Naive B cell (primary cell): ENCODE data around the gene GRHPR. TPM values are rescaled to one million over a fixed set of nuclear protein-coding genes. Genes with fewer than 3 reads are reported as not detected.
"Not testable (repeated sequence)": the region's sequence is repeated elsewhere in the genome, so short reads cannot be mapped to it uniquely, and the experiment has no call there.

Experiments
- ATAC-seq, 2 donors: fragments of 150-1000 bp; cut with Tn5 transposase; 2 replicates each; pipeline ENCODE4 v1.10.0; 2021; ENCODE audit warnings: low read depth in 2 of 2, mild to moderate bottlenecking in 2 of 2, moderate library complexity in 2 of 2
- DNase-seq: peaks from one replicate; pipeline ENCODE4 v3.0.0; 2022
- H3K27ac Mint-ChIP-seq, 6 donors: one replicate each; pipeline ENCODE4 v1.8.0; 2020 to 2022; ENCODE audit warnings: mild to moderate bottlenecking in 6 of 6, mixed read lengths in 6 of 6, moderate library complexity in 5 of 6, inconsistent platforms in 2 of 6
- H3K27me3 Mint-ChIP-seq, 3 donors: one replicate each; pipeline ENCODE4 v1.8.0; 2021 to 2022; ENCODE audit warnings: mixed read lengths in 3 of 3, mild to moderate bottlenecking in 1 of 3
- H3K36me3 Mint-ChIP-seq, 2 donors: one replicate each; pipeline ENCODE4 v1.8.0; 2020 to 2022; ENCODE audit warnings: mixed read lengths in 2 of 2, inconsistent platforms in 1 of 2, mild to moderate bottlenecking in 1 of 2
- H3K4me1 Mint-ChIP-seq, 3 donors: one replicate each; pipeline ENCODE4 v1.8.0; 2020 to 2022; ENCODE audit warnings: mixed read lengths in 3 of 3, inconsistent platforms in 1 of 3, mild to moderate bottlenecking in 1 of 3, moderate library complexity in 1 of 3
- H3K4me3 Mint-ChIP-seq, 8 donors: one replicate each; pipeline ENCODE4 v1.8.0; 2020 to 2022; ENCODE audit warnings: mild to moderate bottlenecking in 8 of 8, mixed read lengths in 8 of 8, moderate library complexity in 8 of 8, inconsistent platforms in 2 of 8
- H3K9me3 Mint-ChIP-seq, 7 donors: one replicate each; pipeline ENCODE4 v1.8.0; 2020 to 2022; ENCODE audit warnings: mixed read lengths in 7 of 7, mild to moderate bottlenecking in 5 of 7, inconsistent platforms in 2 of 7, moderate library complexity in 1 of 7
- polyA plus RNA-seq, 6 donors: library from polyadenylated mRNA; unstranded; fragments of 300-500 nt; fragmentation: Illumina TruSeq; gene quantifications; one replicate each; pipeline ENCODE4 v1.2.3, GENCODE V29; 2021; ENCODE audit warnings: low read depth in 6 of 6

The GRHPR gene
- polyA plus RNA-seq, 6 donors from 2014 or later = 90.5 to 185 (median 126) TPM

GRCh38 chr9:37383393-37383792 is 39.1 kb upstream of the GRHPR start:
- DNase-seq (no peak), ATAC-seq (no peak)
- Mint-ChIP-seq H3K36me3 (peaks cover 0 to 5% of the 10 kb centered on the region in 2 donors), H3K4me1 (peaks cover 61 to 91% (median 80%) of the 10 kb centered on the region in 3 donors), H3K4me3 (peak overlapping the region in 7 of 8 donors; percentile 26 to 91 (median 72)), H3K27me3 (no peaks in the 10 kb centered on the region), H3K27ac (peak overlapping the region; percentile 60 to 99 (median 96)), H3K9me3 (peaks cover 0 to 2% (median 0%) of the 10 kb centered on the region in 7 donors)

- peaks cover 55 to 91% (median 81%) of the 10 kb centered on the region in 3 donors for H3K4me1 Mint-ChIP-seq
- DNase-seq (no peak), ATAC-seq (no peak)
- H3K27me3 Mint-ChIP-seq = no peaks in the 10 kb centered on the region
- peaks cover 0 to 5% of the 10 kb centered on the region in 2 donors for H3K36me3 Mint-ChIP-seq
- peaks cover 0 to 2% (median 0%) of the 10 kb centered on the region in 7 donors for H3K9me3 Mint-ChIP-seq
- peak overlapping the region; percentile 87 to 99 (median 96) for H3K27ac Mint-ChIP-seq
- peak overlapping the region in 7 of 8 donors; percentile 26 to 89 (median 72) for H3K4me3 Mint-ChIP-seq
Measured at GRCh38 chr9:37383876-37384746, 38.4 kb upstream of the GRHPR start.

GRCh38 chr9:37385286-37385685 is 37.2 kb upstream of the GRHPR start:
- H3K4me1 Mint-ChIP-seq = peaks cover 49 to 94% (median 84%) of the 10 kb centered on the region in 3 donors
- ATAC-seq (no peak), DNase-seq (no peak)
- H3K9me3 Mint-ChIP-seq = peaks cover 0 to 2% (median 0%) of the 10 kb centered on the region in 7 donors
- H3K4me3 Mint-ChIP-seq = peak overlapping the region in 2 of 8 donors; percentile 44 to 82
- no peaks in the 10 kb centered on the region for H3K27me3 Mint-ChIP-seq
- peak overlapping the region in 5 of 6 donors; percentile 44 to 95 (median 93) for H3K27ac Mint-ChIP-seq
- peaks cover 0 to 5% of the 10 kb centered on the region in 2 donors for H3K36me3 Mint-ChIP-seq

- Mint-ChIP-seq H3K4me1 (peaks cover 38 to 91% (median 77%) of the 10 kb centered on the region in 3 donors), H3K27me3 (no peaks in the 10 kb centered on the region), H3K9me3 (peaks cover 0 to 2% (median 0%) of the 10 kb centered on the region in 7 donors), H3K4me3 (peak overlapping the region; percentile 12 to 80 (median 52)), H3K27ac (peak overlapping the region; percentile 76 to 96 (median 94)), H3K36me3 (peaks cover 0 to 5% of the 10 kb centered on the region in 2 donors)
- DNase-seq = peak; percentile 70
- ATAC-seq = peak; percentile 75 to 76
Measured at GRCh38 chr9:37386988-37387387, 35.5 kb upstream of the GRHPR start.

- H3K4me1 Mint-ChIP-seq = peaks cover 20 to 67% (median 63%) of the 10 kb centered on the region in 3 donors
- peak; percentile 52 for DNase-seq
- H3K27me3 Mint-ChIP-seq = no peaks in the 10 kb centered on the region
- H3K9me3 Mint-ChIP-seq = no peaks in the 10 kb centered on the region
- no peaks in the 10 kb centered on the region for H3K36me3 Mint-ChIP-seq
- peak; percentile 49 to 60 for ATAC-seq
- H3K27ac Mint-ChIP-seq = peak overlapping the region; percentile 89 to 95 (median 91)
- H3K4me3 Mint-ChIP-seq = peak overlapping the region in 6 of 8 donors; percentile 10 to 73 (median 47)
Measured at GRCh38 chr9:37390759-37391158, 31.7 kb upstream of the GRHPR start.

GRCh38 chr9:37392272-37392671 is 30.2 kb upstream of the GRHPR start:
- no peaks in the 10 kb centered on the region for H3K9me3 Mint-ChIP-seq
- no peak for ATAC-seq
- no peaks in the 10 kb centered on the region for H3K36me3 Mint-ChIP-seq
- DNase-seq = no peak
- H3K4me1 Mint-ChIP-seq = peaks cover 14 to 58% (median 54%) of the 10 kb centered on the region in 3 donors
- peak overlapping the region in 3 of 6 donors; percentile 27 to 82 (median 78) for H3K27ac Mint-ChIP-seq
- H3K4me3 Mint-ChIP-seq = no peak overlapping the region
- no peaks in the 10 kb centered on the region for H3K27me3 Mint-ChIP-seq

- Mint-ChIP-seq H3K27me3 (no peaks in the 10 kb centered on the region), H3K4me3 (no peak overlapping the region)
Measured at GRCh38 chr9:37395229-37395628, 27.3 kb upstream of the GRHPR start.

GRCh38 chr9:37395663-37396062 is 26.8 kb upstream of the GRHPR start:
- H3K27me3 Mint-ChIP-seq = no peaks in the 10 kb centered on the region

More at GRCh38 chr9:37395229-37395628, 27.3 kb upstream of the GRHPR start:
- peak overlapping the region; percentile 7 to 94 (median 82) for H3K27ac Mint-ChIP-seq
- H3K4me1 Mint-ChIP-seq = peaks cover 23 to 54% (median 41%) of the 10 kb centered on the region in 3 donors
- H3K9me3 Mint-ChIP-seq = no peaks in the 10 kb centered on the region
- ATAC-seq (no peak), DNase-seq (no peak)
- no peaks in the 10 kb centered on the region for H3K36me3 Mint-ChIP-seq

GRCh38 chr9:37397948-37398347 is 24.5 kb upstream of the GRHPR start:
- not testable (repeated sequence) for H3K36me3 Mint-ChIP-seq, H3K27me3 Mint-ChIP-seq, DNase-seq, ATAC-seq, H3K9me3 Mint-ChIP-seq
- Mint-ChIP-seq H3K4me1 (peaks cover 24 to 58% (median 39%) of the 10 kb centered on the region in 3 donors), H3K27ac (peak overlapping the region in 3 of 6 donors; percentile 57 to 90 (median 79)), H3K4me3 (peak overlapping the region in 3 of 8 donors; percentile 29 to 61 (median 43))

More at GRCh38 chr9:37395663-37396062, 26.8 kb upstream of the GRHPR start:
- H3K4me3 Mint-ChIP-seq = peak overlapping the region in 1 of 8 donors; percentile 47
- DNase-seq = no peak
- peak overlapping the region in 5 of 6 donors; percentile 0 to 81 (median 73) for H3K27ac Mint-ChIP-seq
- H3K4me1 Mint-ChIP-seq = peaks cover 23 to 54% (median 37%) of the 10 kb centered on the region in 3 donors
- H3K9me3 Mint-ChIP-seq = no peaks in the 10 kb centered on the region
- no peak for ATAC-seq
- no peaks in the 10 kb centered on the region for H3K36me3 Mint-ChIP-seq

GRCh38 chr9:37398464-37399025 is 24.0 kb upstream of the GRHPR start:
- Mint-ChIP-seq H3K4me1 (peaks cover 30 to 64% (median 45%) of the 10 kb centered on the region in 3 donors), H3K27ac (peak overlapping the region in 5 of 6 donors; percentile 60 to 91 (median 71)), H3K4me3 (peak overlapping the region; percentile 7 to 76 (median 56)), H3K27me3 (no peaks in the 10 kb centered on the region), H3K36me3 (no peaks in the 10 kb centered on the region), H3K9me3 (no peaks in the 10 kb centered on the region)
- no peak for ATAC-seq
- no peak for DNase-seq

- peaks cover 34 to 72% (median 49%) of the 10 kb centered on the region in 3 donors for H3K4me1 Mint-ChIP-seq
- peak overlapping the region in 6 of 8 donors; percentile 4 to 76 (median 60) for H3K4me3 Mint-ChIP-seq
- DNase-seq (no peak), ATAC-seq (no peak)
- peak overlapping the region; percentile 35 to 90 (median 66) for H3K27ac Mint-ChIP-seq
- H3K36me3 Mint-ChIP-seq = no peaks in the 10 kb centered on the region
- no peaks in the 10 kb centered on the region for H3K9me3 Mint-ChIP-seq
- no peaks in the 10 kb centered on the region for H3K27me3 Mint-ChIP-seq
Measured at GRCh38 chr9:37399336-37399735, 23.2 kb upstream of the GRHPR start.

- peaks cover 0 to 2% (median 0%) of the 10 kb centered on the region in 7 donors for H3K9me3 Mint-ChIP-seq
- H3K36me3 Mint-ChIP-seq = no peaks in the 10 kb centered on the region
- peaks cover 44 to 90% (median 65%) of the 10 kb centered on the region in 3 donors for H3K4me1 Mint-ChIP-seq
- peak overlapping the region in 2 of 8 donors; percentile 27 to 37 for H3K4me3 Mint-ChIP-seq
- DNase-seq (no peak), ATAC-seq (no peak)
- H3K27ac Mint-ChIP-seq = peak overlapping the region in 5 of 6 donors; percentile 47 to 97 (median 70)
- H3K27me3 Mint-ChIP-seq = no peaks in the 10 kb centered on the region
Measured at GRCh38 chr9:37404590-37404989, 17.9 kb upstream of the GRHPR start.

- no peaks in the 10 kb centered on the region for H3K27me3 Mint-ChIP-seq
- DNase-seq = no peak
- ATAC-seq = no peak
- H3K9me3 Mint-ChIP-seq = peaks cover 0 to 2% (median 0%) of the 10 kb centered on the region in 7 donors
- peak overlapping the region in 4 of 6 donors; percentile 48 to 97 (median 74) for H3K27ac Mint-ChIP-seq
- no peaks in the 10 kb centered on the region for H3K36me3 Mint-ChIP-seq
- peaks cover 49 to 90% (median 72%) of the 10 kb centered on the region in 3 donors for H3K4me1 Mint-ChIP-seq
- no peak overlapping the region for H3K4me3 Mint-ChIP-seq
Measured at GRCh38 chr9:37405350-37405749, 17.1 kb upstream of the GRHPR start.
